Activated CD4-positive, alpha-beta T cell treated with anti-CD3 and anti-CD28 coated beads for 1 hour (primary cell): ENCODE results near the gene OGA.
A peak's percentile ranks its signal among the peaks of the same experiment; 100 is the strongest.
"Not testable (repeated sequence)": the region's sequence is repeated elsewhere in the genome, so short reads cannot be mapped to it uniquely, and the experiment has no call there.

ENCODE experiments used
- DNase-seq: peaks from one replicate; pipeline ENCODE4 v3.0.0-alpha.2; 2020

The OGA gene

GRCh38 chr10:101793526-101793925, 24.7 kb downstream of the OGA start:
- DNase-seq: no peak

- DNase-seq: no peak
These were observed 28.6 kb downstream of the OGA start for GRCh38 chr10:101789686-101790085.

- not testable (repeated sequence) for DNase-seq
These were observed 29.0 kb downstream of the OGA start for GRCh38 chr10:101789231-101789630.

GRCh38 chr10:101785801-101786200, 32.4 kb downstream of the OGA start:
- DNase-seq: no peak

- no peak for DNase-seq
These were observed 33.7 kb downstream of the OGA start for GRCh38 chr10:101784558-101784957.

GRCh38 chr10:101783736-101784118, 34.5 kb downstream of the OGA start:
- no peak for DNase-seq

GRCh38 chr10:101782811-101783735, 35.2 kb downstream of the OGA start, which contains the start of gene NPM3:
NPM3 (minus strand) TSS chr10:101783446; CDS start chr10:101783390, 56 bp downstream.
- peak; percentile 70 for DNase-seq

- DNase-seq: no peak
These were observed 36.0 kb downstream of the OGA start for GRCh38 chr10:101781984-101782810.

- DNase-seq: no peak
These were observed 36.6 kb downstream of the OGA start for GRCh38 chr10:101781655-101781983.

- peak; percentile 57 for DNase-seq
These were observed 37.2 kb downstream of the OGA start for GRCh38 chr10:101780818-101781654.

GRCh38 chr10:101780187-101780817, 37.9 kb downstream of the OGA start:
- DNase-seq: no peak

- peak; percentile 70 for DNase-seq
These were observed 38.6 kb downstream of the OGA start for GRCh38 chr10:101779544-101780186.

- DNase-seq: no peak
These were observed 39.3 kb downstream of the OGA start for GRCh38 chr10:101778781-101779543.

GRCh38 chr10:101778151-101778780, 40.0 kb downstream of the OGA start:
- DNase-seq: no peak

GRCh38 chr10:101777619-101778145, 40.6 kb downstream of the OGA start:
- no peak for DNase-seq

- no peak for DNase-seq
These were observed 42.0 kb downstream of the OGA start for GRCh38 chr10:101776161-101776817.

- DNase-seq: no peak
These were observed 42.7 kb downstream of the OGA start, which contains the start of gene FGF8 for GRCh38 chr10:101775273-101776160. FGF8 (minus strand) TSS chr10:101776114; CDS start chr10:101775900, 214 bp downstream.

- DNase-seq: no peak
These were observed 43.5 kb downstream of the OGA start for GRCh38 chr10:101774589-101775272.
